ENCODE results near the gene FOXF2. TPM values are rescaled to one million over a fixed set of nuclear protein-coding genes. Genes with fewer than 3 reads are reported as not detected.
A peak's percentile ranks its signal among the peaks of the same experiment; 100 is the strongest.

The FOXF2 gene
- total RNA-seq, 1 experiment from 2014 or later: not detected

- Histone ChIP-seq H3K27ac (ENCODE audit: low read length) (no peak overlapping the region), H3K79me2 (ENCODE audit: low read length) (no peaks in the 10 kb centered on the region), H4K20me1 (ENCODE audit: low read length) (no peaks in the 10 kb centered on the region), H3K36me3 (ENCODE audit: low read depth, low read length) (no peaks in the 10 kb centered on the region), H3K4me1 (ENCODE audit: insufficient read depth, low read length) (no peaks in the 10 kb centered on the region), H2AFZ (ENCODE audit: low read length) (no peak overlapping the region), H3F3A (ENCODE audit: low read length, unreplicated experiment) (no peaks in the 10 kb centered on the region), H3K4me3 (ENCODE audit: low read length) (no peak overlapping the region), H3K27me3 (ENCODE audit: low read length) (peaks cover 76% of the 10 kb centered on the region), H3K9me2 (replicated peaks; ENCODE audit: low read length) (no peaks in the 10 kb centered on the region), H3K9me3 (ENCODE audit: low read length) (no peaks in the 10 kb centered on the region), H3K9ac (ENCODE audit: low read length) (no peak overlapping the region), H3K4me2 (ENCODE audit: low read length) (no peak overlapping the region)
- TF ChIP-seq CTCF (conservative IDR thresholded peaks at IDR 0.05; ENCODE audit: low read depth, low read length) (no peak), EZH2phosphoT487 (IDR thresholded peaks at IDR 0.05; ENCODE audit: borderline replicate concordance, low read length) (no peak), EZH2 (IDR thresholded peaks at IDR 0.05; ENCODE audit: low read length, unreplicated experiment) (no peak)
- BruUV-seq (replicated peaks): no TSS peak
- CTCF ChIA-PET: no interaction called here
- POLR2A ChIA-PET (ENCODE audit: unreplicated experiment): no interaction called here
- ATAC-seq: no peak
- DNase-seq: no peak
- intact Hi-C loops (cut with micrococcal nuclease): loop anchor here (5.0 kb wide), 2 partner anchors 482 to 802 kb away; no protein-coding TSS in a partner anchor
Observed at GRCh38 chr6:1394514-1395463, 5.4 kb downstream of the FOXF2 start.

DNA sequence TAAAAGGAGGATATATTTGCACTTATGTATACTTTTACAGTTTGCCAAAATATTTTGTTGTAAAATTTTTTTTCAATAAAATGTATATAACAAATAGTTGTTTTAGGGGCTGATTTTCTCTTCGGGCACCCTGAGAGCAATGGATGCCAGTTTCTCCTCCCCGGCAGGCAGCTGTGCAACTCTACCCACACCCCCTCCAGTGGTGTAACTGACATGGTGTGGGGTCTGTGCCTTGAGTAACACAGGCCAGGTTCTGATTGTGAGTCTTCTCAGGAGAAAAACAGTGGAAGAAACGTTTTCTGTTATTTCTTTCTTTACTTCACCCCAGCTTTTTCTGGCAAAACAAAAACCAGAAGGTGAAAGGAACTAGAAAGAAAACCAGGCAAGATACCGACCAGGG is 6.1 kb downstream of the FOXF2 start:
- no peaks in the 10 kb centered on the region for H3K79me2 ChIP-seq (ENCODE audit: low read length)
- ChIA-PET CTCF (no interaction called here), POLR2A (ENCODE audit: unreplicated experiment) (no interaction called here)
- no peaks in the 10 kb centered on the region for H3F3A ChIP-seq (ENCODE audit: low read length, unreplicated experiment)
- TF ChIP-seq EZH2 (IDR thresholded peaks at IDR 0.05; ENCODE audit: low read length, unreplicated experiment) (no peak), EZH2phosphoT487 (IDR thresholded peaks at IDR 0.05; ENCODE audit: borderline replicate concordance, low read length) (no peak)
- no peak overlapping the region for H3K4me2 ChIP-seq (ENCODE audit: low read length)
- no peak for ATAC-seq
- no peaks in the 10 kb centered on the region for H3K9me3 ChIP-seq (ENCODE audit: low read length)
- no peak overlapping the region for H2AFZ ChIP-seq (ENCODE audit: low read length)
- no peak for DNase-seq
- H3K9me2 ChIP-seq (replicated peaks; ENCODE audit: low read length): no peaks in the 10 kb centered on the region
- no peak overlapping the region for H3K27ac ChIP-seq (ENCODE audit: low read length)
- H3K4me1 ChIP-seq (ENCODE audit: insufficient read depth, low read length): no peaks in the 10 kb centered on the region
- no peak overlapping the region for H3K4me3 ChIP-seq (ENCODE audit: low read length)
- H3K36me3 ChIP-seq (ENCODE audit: low read depth, low read length): no peaks in the 10 kb centered on the region
- H3K27me3 ChIP-seq (ENCODE audit: low read length): peaks cover 82% of the 10 kb centered on the region
- no peaks in the 10 kb centered on the region for H4K20me1 ChIP-seq (ENCODE audit: low read length)
- intact Hi-C loops (cut with micrococcal nuclease): loop anchor here (5.0 kb wide), 2 partner anchors 483 to 803 kb away; no protein-coding TSS in a partner anchor
- H3K9ac ChIP-seq (ENCODE audit: low read length): no peak overlapping the region
- BruUV-seq (replicated peaks): no TSS peak

DNA sequence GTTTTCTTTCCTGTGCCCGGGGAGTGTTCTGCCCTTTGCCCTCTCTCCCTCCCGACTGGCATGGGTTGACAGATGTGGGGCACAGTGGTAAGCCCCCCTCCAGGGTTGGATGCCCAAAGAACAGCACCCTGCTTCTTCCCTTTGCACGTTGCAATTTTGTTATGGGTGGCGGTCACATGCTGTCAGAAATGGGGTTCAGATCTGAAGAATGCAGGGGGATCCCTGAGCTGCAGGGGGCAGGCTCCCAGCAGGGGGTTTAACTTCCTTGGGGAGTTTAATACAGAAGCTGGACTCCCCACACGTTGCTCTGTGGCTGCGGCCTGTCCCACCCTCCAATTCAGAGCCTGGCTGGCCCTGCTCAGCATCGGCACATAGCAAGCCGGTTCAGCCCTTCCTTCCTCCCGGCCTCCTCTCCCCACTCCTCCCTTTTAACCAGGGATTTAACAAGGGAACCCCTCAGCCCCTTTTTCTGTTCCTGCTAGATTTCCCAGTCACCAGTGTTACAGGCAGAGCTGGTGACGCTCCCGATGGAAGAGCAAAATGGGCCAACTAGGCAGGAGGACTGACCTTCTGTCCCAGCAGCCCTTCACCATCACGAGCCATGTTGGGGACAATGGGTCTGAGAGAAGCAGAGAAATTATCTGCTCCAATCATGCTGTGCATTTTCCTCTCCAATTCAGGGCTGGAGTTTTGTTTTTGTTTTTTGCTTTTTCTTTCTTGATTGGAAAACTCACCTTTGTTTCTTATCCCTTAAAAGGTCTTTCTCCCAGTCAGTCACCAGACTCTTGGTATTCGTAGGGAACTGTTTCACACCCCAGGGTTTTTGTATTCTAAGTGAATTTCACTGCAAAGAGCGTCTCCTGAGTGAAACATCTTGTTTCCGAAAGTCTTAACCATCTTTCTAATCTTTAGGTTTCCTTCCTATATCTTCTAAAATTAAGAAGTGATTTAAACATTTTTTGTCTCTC is 6.8 kb downstream of the FOXF2 start:
- no peak overlapping the region for H3K9ac ChIP-seq (ENCODE audit: low read length)
- H3K27ac ChIP-seq (ENCODE audit: low read length): no peak overlapping the region
- BruUV-seq (replicated peaks): no TSS peak
- intact Hi-C loops (cut with micrococcal nuclease): loop anchor here (5.0 kb wide), 2 partner anchors 484 to 804 kb away; no protein-coding TSS in a partner anchor
- no peaks in the 10 kb centered on the region for H3K79me2 ChIP-seq (ENCODE audit: low read length)
- H3K9me2 ChIP-seq (replicated peaks; ENCODE audit: low read length): no peaks in the 10 kb centered on the region
- ATAC-seq: no peak
- H3K4me1 ChIP-seq (ENCODE audit: insufficient read depth, low read length): no peaks in the 10 kb centered on the region
- H3K27me3 ChIP-seq (ENCODE audit: low read length): peaks cover 85% of the 10 kb centered on the region
- POLR2A ChIA-PET (ENCODE audit: unreplicated experiment): interaction anchor here (0.7 kb wide), 1 partner anchor 43 kb away, joined by 4 read pairs; no protein-coding TSS in a partner anchor
- H3K36me3 ChIP-seq (ENCODE audit: low read depth, low read length): no peaks in the 10 kb centered on the region
- H3K4me2 ChIP-seq (ENCODE audit: low read length): peak overlapping the region; percentile 62
- H3F3A ChIP-seq (ENCODE audit: low read length, unreplicated experiment): no peaks in the 10 kb centered on the region
- TF ChIP-seq CTCF (conservative IDR thresholded peaks at IDR 0.05; ENCODE audit: low read depth, low read length): no peak
- DNase-seq: no peak
- no peaks in the 10 kb centered on the region for H4K20me1 ChIP-seq (ENCODE audit: low read length)
- no peak overlapping the region for H3K4me3 ChIP-seq (ENCODE audit: low read length)
- no peaks in the 10 kb centered on the region for H3K9me3 ChIP-seq (ENCODE audit: low read length)
- CTCF ChIA-PET: interaction anchor here (0.6 to 1.7 kb wide), 3 partner anchors 12 to 674 kb away, joined by 4 to 10 read pairs (median 9); no protein-coding TSS in a partner anchor
- H2AFZ ChIP-seq (ENCODE audit: low read length): no peak overlapping the region
